NCI-H2029 treated with DMSO at 0.1 percent for 48 hours (cell line): ENCODE measurements around the gene ASB1.

ENCODE experiments used
- DNase-seq: peaks from one replicate; lab custom pipeline; 2025; lab: John Stamatoyannopoulos, UW

The ASB1 gene

DNA sequence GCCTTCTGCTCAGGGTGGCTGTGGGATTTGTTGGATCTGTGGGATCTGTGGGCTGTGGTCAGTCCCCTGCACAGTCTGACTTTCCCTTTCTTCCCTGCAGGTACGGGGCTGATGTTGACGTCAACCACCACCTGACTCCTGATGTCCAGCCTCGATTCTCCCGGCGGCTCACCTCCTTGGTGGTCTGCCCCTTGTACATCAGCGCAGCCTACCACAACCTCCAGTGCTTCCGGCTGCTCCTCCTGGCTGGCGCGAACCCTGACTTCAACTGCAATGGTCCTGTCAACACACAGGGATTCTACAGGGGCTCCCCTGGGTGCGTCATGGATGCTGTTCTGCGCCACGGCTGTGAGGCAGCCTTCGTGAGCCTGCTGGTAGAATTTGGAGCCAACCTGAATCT, 17.5 kb downstream of the ASB1 start:
- DNase-seq = no peak

DNA sequence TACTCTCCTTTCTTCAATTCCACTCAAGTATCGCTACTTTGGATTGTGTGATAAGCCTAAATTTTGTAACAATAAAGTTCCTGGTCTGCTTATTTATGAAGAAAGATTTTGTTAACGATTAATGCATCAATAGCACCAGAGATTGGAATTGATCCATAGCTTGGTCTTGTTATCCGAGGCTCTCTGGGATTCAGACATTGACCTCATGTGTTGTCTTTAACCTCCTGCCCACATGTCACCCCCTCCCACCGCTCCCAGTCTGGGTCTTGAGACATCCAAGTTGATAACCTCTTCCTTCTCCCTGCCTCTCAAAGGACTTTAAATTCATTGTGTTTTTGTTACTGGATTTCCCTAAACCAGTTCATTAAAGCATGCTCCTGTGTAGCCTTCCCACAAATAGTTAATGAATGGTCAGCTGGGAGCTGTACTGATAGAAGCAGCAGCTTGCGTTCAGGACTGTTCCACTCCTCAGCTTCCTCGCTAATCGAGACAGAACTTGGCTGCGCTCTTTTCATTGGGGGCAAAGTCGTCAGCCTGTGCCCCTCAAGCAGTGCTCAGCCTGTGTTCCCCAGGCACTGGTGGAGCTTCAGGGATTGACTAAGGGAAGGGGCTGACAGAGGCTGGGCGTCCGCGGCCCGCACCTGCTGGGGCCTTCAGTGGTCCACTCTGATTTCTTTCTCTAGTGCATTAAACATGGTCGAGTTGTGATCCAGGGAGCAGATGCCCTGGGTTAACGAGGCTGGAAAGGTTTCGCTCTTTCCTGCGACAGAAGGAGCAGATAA, 18.9 kb downstream of the ASB1 start:
- DNase-seq = no peak

GRCh38 chr2:238446371-238446770, 19.6 kb downstream of the ASB1 start:
- DNase-seq = no peak

GRCh38 chr2:238448031-238448955, 21.6 kb downstream of the ASB1 start:
- DNase-seq = no peak

DNA sequence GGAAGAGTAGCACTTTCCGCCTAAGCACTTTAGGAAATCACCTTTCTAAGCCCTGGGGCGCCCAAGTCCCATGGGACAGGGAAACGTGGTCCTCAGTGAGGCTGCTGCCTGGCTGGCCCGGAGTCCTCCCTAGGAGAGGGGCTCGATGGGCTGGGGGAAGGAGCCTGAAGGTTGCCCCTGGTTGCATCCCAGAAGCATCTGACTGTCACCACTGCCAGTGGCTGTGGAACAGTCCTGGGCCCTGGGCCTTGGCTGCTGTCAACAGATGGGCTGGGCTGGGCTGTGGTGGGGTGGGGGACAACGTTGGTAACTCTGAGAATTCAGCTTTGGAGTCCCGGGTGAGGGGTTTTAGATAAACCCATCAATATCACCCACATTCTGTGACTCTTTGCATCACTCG, 22.5 kb downstream of the ASB1 start:
- no peak for DNase-seq

DNA sequence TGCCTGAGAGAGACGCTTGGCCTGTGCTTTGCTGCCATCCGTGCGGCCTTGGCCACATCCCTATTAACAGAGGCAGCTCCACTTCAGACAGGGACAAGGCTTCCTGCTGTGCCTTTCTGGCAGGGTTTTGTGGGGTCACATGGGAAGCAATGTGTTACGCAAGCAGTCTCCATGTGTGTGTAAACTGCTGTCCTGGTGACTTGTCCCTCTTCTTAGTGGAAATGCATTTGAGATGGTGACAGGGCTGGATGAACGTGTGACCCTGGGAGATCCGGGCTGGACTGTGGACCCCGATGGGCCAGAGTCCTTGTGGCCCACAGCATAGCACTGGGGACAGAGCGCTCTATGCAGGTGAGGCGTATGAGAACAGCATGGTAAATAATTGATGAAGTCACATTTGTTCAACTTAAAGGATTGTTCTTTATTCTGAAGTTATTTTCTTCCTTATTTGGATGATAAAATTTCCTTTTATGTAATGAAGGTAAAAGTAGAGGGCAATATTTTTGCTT, 23.2 kb downstream of the ASB1 start:
- DNase-seq = no peak

DNA sequence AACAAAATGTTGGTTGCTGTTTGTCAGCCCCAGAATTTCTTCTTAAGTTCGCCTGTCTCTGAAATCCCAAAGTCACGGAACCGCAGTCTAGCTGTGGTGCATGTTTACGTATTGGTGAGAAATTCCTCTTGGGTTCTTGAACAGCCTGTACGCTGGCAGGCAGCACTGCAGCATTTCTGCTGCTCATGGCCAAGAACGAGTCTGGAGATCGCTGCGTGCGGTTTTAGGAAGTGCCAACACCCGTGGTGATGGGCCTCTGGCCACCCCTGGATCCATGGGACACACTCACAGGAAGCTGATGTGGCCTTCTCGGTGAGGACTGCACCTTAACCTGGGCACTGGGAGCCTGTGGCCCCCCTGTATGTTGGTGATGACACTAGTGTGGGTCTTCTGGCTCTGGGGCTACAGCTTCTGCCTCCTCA, 23.7 kb downstream of the ASB1 start:
- no peak for DNase-seq

GRCh38 chr2:238453842-238454241, 27.1 kb downstream of the ASB1 start:
- no peak for DNase-seq

GRCh38 chr2:238456449-238456848, 29.7 kb downstream of the ASB1 start:
- DNase-seq = no peak

GRCh38 chr2:238456970-238457926, 30.5 kb downstream of the ASB1 start:
- no peak for DNase-seq

- DNase-seq = no peak
Measured at GRCh38 chr2:238457927-238458324, 31.2 kb downstream of the ASB1 start.

GRCh38 chr2:238458651-238459050, 31.9 kb downstream of the ASB1 start:
- DNase-seq = no peak

- DNase-seq = no peak
Measured at GRCh38 chr2:238459081-238459629, 32.4 kb downstream of the ASB1 start.

- DNase-seq = no peak
Measured at GRCh38 chr2:238461051-238461450, 34.3 kb downstream of the ASB1 start.

GRCh38 chr2:238461491-238461890, 34.8 kb downstream of the ASB1 start:
- no peak for DNase-seq

DNA sequence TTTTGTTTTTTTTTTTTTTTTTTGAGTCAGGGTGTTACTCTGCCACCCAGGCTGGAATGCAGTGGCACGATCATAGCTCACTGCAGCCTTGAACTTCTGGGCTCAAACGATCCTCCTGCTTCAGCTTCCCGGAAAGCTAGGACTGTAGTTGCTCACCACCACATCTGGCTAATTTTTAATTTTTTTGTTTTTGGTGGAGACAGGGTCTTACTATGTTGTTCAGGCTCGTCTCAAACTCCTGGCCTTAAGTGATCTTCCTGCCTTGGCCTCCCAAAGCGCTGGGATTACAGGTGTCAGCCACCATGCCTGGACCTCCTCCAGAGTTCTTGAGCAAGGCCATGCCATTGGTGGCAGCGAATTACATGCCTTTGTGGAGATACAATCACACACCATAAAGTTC, 35.2 kb downstream of the ASB1 start:
- no peak for DNase-seq

DNA sequence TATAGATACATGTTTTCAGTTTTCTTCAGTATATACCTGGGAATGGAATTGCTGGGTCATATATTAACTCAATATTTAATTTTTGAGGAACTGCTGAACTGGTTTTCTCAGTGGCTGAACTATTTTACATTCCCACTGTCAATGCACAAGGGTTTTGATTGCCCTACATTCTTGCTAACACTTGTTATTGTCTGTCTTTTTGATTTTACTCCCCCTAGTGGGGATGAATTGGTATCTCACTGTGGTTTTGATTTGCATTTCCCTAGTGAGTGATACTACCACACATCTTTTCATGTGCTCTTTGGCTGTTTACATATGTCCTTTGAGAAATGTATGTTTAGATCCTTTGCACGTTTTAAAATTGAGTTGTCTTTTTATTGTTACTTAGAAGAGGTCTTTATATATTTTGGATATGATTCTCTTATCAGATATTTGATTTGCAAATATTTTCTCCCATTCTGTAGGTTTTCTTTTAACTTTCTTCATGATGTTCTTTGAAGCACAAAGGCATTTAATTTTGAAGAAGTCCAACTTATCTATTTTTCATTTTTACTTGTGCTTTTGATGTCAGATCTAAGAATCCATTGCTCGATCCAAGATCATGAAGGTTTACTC, 36.2 kb downstream of the ASB1 start:
- DNase-seq = peak; percentile 50

DNA sequence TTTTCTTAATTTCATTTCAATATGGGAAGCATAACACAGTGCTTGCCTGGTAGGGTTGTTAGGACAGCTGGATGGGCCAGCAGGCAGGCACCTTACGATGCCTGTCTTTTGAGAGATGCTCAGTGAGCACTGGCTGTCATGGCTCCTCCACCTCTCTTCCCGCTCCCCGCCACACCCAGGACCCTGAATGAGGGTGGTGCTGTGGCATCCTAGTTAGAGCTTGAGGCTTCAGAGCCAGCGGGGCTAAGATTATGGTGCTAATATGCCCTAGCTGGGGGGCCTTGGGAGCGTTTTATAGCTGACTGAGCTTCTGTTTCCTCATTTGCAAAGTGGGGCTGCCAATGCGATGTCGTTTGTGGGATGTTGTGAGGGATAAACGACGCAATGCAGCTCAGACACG, 37.7 kb downstream of the ASB1 start:
- DNase-seq = no peak

DNA sequence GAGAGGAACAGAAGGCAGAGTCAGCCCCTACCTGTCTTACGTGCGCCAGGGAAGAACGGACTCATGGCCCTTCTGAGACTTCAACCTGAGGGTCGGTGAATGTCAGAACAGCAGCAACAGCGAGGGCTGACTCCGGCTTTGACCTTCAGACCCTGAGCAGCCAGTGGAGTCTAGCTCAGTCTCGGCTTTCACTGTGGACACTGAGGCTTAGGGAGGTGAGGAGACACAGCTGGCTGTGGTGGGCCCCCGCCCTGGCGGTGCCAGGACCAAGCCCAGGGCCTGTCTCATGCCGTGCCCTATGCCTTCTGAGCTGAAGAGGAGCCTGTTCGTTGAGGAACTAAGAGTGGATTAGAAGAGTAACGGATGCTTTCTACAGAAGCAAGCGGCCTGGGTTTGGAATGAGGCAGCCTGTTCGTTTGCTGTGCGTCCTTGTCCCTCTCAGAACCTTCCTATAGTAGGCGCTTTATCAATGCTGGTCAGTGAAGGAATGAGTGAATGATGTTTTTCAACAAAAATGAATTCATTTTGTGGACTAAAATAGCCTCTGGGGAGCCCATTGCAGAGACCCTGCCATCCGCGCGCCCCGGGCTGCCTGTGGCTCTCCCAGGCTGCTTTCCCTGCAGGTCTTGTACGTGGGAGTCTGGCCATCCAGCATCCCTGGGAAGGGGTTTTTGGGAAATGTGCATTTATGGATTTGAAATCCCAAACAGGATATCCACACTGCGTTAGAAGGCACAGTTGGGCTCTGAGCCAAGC, 38.9 kb downstream of the ASB1 start:
- DNase-seq = no peak

DNA sequence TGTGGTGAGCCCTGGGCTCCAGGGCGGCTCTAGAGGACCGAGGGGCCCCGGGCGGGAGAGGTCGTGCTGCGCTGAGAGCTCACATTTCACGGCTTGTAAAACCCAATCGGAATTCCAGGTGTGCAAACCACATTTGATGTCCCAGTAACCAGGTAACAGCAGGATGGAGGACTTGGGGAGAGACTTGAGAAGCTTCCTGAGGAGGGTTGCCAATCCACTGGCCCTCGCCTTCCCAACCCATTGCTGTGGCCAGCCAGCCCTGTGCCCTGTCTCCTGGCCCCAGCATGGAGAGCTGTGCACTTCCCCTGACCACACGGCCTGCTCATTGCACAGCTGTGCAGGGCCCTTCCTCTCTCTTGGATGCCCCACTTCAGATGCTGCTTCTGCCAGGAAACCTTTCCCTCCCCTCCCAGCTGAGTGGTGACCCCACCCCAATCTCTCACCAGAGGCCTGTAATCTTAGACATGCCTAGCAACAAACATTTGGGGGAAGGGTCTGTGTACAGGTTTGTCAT, 39.6 kb downstream of the ASB1 start:
- DNase-seq = peak; percentile 5
